Glutamatergic neuron (in vitro differentiated cells): Measurements from ENCODE around the gene PARP8. TPM values are rescaled to one million over a fixed set of nuclear protein-coding genes. Genes with fewer than 3 reads are reported as not detected.

Experiments used
- DNase-seq: peaks from one replicate; pipeline ENCODE4 v3.0.0; 2022
- H3K27ac Mint-ChIP-seq: one replicate; pipeline ENCODE4 v1.8.0; 2020; ENCODE audit warnings: mild to moderate bottlenecking, mixed read lengths, inconsistent platforms; ENCODE audit not compliant: unreplicated experiment
- H3K27me3 Mint-ChIP-seq: one replicate; pipeline ENCODE4 v1.8.0; 2020; ENCODE audit warnings: mild to moderate bottlenecking, moderate library complexity, mixed read lengths, inconsistent platforms; ENCODE audit not compliant: unreplicated experiment
- H3K36me3 Mint-ChIP-seq: one replicate; pipeline ENCODE4 v1.8.0; 2020; ENCODE audit warnings: mild to moderate bottlenecking, mixed read lengths, inconsistent platforms; ENCODE audit not compliant: unreplicated experiment
- H3K4me1 Mint-ChIP-seq: one replicate; pipeline ENCODE4 v1.8.0; 2020; ENCODE audit warnings: mild to moderate bottlenecking, low read depth, mixed read lengths, inconsistent platforms; ENCODE audit not compliant: unreplicated experiment
- H3K4me3 Mint-ChIP-seq: one replicate; pipeline ENCODE4 v1.8.0; 2020; ENCODE audit warnings: mild to moderate bottlenecking, mixed read lengths, inconsistent platforms; ENCODE audit not compliant: unreplicated experiment
- H3K9me3 Mint-ChIP-seq: one replicate; pipeline ENCODE4 v1.8.0; 2020; ENCODE audit warnings: mild to moderate bottlenecking, moderate library complexity, mixed read lengths, inconsistent platforms; ENCODE audit not compliant: unreplicated experiment
- total RNA-seq: library from RNA; stranded (reverse); fragmentation: NEBNext Ultra II Directional; extraction: Animal tissue kit (Norgen Biotek cat#: 25700); gene quantifications from one replicate; pipeline ENCODE4 v1.2.1, GENCODE V29; 2021; ENCODE audit not compliant: unreplicated experiment
- TF ChIP-seq, protein P1 (sequence below): fragments of 200-600 bp; sonication (generic); IDR thresholded peaks from one replicate; pipeline ENCODE4 v1.5.0; 2021; ENCODE audit not compliant: partially characterized antibody, unreplicated experiment

The PARP8 gene
- total RNA-seq, 1 donor from 2014 or later: 11.3 TPM

GRCh38 chr5:50827516-50828247 is 161.2 kb downstream of the PARP8 start:
- TF ChIP-seq, protein P1, sequence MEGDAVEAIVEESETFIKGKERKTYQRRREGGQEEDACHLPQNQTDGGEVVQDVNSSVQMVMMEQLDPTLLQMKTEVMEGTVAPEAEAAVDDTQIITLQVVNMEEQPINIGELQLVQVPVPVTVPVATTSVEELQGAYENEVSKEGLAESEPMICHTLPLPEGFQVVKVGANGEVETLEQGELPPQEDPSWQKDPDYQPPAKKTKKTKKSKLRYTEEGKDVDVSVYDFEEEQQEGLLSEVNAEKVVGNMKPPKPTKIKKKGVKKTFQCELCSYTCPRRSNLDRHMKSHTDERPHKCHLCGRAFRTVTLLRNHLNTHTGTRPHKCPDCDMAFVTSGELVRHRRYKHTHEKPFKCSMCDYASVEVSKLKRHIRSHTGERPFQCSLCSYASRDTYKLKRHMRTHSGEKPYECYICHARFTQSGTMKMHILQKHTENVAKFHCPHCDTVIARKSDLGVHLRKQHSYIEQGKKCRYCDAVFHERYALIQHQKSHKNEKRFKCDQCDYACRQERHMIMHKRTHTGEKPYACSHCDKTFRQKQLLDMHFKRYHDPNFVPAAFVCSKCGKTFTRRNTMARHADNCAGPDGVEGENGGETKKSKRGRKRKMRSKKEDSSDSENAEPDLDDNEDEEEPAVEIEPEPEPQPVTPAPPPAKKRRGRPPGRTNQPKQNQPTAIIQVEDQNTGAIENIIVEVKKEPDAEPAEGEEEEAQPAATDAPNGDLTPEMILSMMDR: no peak
- Mint-ChIP-seq H3K27me3 (peaks cover 1% of the 10 kb centered on the region), H3K36me3 (no peaks in the 10 kb centered on the region), H3K9me3 (no peaks in the 10 kb centered on the region), H3K4me1 (no peaks in the 10 kb centered on the region), H3K27ac (no peak overlapping the region), H3K4me3 (no peak overlapping the region)
- DNase-seq: no peak

- Mint-ChIP-seq H3K36me3 (no peaks in the 10 kb centered on the region), H3K9me3 (no peaks in the 10 kb centered on the region), H3K4me3 (no peak overlapping the region), H3K27me3 (peaks cover 1% of the 10 kb centered on the region), H3K4me1 (no peaks in the 10 kb centered on the region), H3K27ac (no peak overlapping the region)
- DNase-seq: no peak
- TF ChIP-seq, protein P1: no peak
Observed at GRCh38 chr5:50829023-50829422, 162.6 kb downstream of the PARP8 start.

DNA sequence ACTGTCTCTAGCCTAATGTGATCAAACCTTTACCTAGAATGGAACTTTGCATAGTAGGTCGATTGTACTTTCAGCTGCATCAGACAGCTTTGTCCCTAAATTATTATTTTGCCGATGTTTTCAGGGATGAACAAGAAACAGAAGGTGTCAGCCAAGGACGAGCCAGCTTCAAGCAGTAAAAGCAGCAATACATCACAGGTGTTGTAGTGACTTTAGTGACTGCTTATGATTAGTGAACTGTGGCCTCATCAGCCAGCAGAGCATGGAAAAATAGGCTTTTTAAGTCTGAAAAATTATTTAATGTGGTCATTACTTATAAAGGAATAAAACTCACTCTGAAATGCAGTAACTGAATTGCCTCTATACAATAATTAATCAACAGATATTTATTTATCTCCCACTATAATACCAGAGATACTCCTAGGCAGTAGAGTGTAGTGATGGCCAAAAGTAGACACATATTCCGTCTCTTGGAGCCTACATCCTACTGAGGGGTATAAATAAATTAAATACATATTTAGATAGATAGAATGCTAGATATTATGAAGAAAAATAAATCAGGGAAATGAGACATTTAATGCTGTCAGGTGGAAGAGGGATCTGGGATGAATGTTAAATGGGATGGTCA is 166.3 kb downstream of the PARP8 start:
- no peaks in the 10 kb centered on the region for H3K36me3 Mint-ChIP-seq

GRCh38 chr5:50836356-50836755 is 169.9 kb downstream of the PARP8 start:
- H3K36me3 Mint-ChIP-seq: no peaks in the 10 kb centered on the region
- H3K9me3 Mint-ChIP-seq: no peaks in the 10 kb centered on the region
- no peaks in the 10 kb centered on the region for H3K4me1 Mint-ChIP-seq
- no peak for DNase-seq
- no peak overlapping the region for H3K27ac Mint-ChIP-seq
- no peak overlapping the region for H3K4me3 Mint-ChIP-seq
- H3K27me3 Mint-ChIP-seq: no peaks in the 10 kb centered on the region
- TF ChIP-seq, protein P1: no peak

More for the DNA sequence above, 166.3 kb downstream of the PARP8 start:
- no peak overlapping the region for H3K4me3 Mint-ChIP-seq
- DNase-seq: no peak
- TF ChIP-seq, protein P1: no peak
- no peak overlapping the region for H3K27ac Mint-ChIP-seq
- no peaks in the 10 kb centered on the region for H3K27me3 Mint-ChIP-seq
- H3K4me1 Mint-ChIP-seq: no peaks in the 10 kb centered on the region
- H3K9me3 Mint-ChIP-seq: no peaks in the 10 kb centered on the region

DNA sequence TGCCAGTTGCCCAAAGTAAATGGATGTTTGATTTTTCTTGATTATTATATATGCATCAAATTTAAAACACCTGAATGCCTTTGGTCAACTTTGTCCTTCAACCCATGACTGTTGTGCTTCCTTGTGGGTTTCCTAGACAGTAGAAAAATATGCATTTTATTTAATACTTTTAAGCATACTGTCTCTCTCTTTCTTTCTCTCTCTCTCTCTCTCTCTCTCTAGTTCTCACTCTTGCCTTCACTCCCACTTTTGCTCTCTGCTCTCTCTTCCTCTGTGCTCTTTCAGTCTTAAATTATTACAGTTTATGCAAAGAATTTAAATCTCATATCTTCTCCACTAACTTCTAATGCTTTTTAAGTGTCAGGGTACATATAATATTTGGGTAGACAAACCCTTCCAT is 173.0 kb downstream of the PARP8 start:
- Mint-ChIP-seq H3K36me3 (no peaks in the 10 kb centered on the region), H3K27ac (no peak overlapping the region), H3K4me3 (no peak overlapping the region), H3K9me3 (no peaks in the 10 kb centered on the region), H3K27me3 (no peaks in the 10 kb centered on the region), H3K4me1 (no peaks in the 10 kb centered on the region)
- DNase-seq: no peak
- TF ChIP-seq, protein P1: no peak
